ENCODE data around the gene TLL2. TPM values are rescaled to one million over a fixed set of nuclear protein-coding genes. Genes with fewer than 3 reads are reported as not detected.

The TLL2 gene
- total and polyA plus RNA-seq, 9 of the 15 experiments (the other 6 are each of a cell fraction or from before 2014, with no cell fraction given), result 0.09 TPM; not detected in 8

GRCh38 chr10:96418582-96418981 is 95.1 kb downstream of the TLL2 start:
- no peak overlapping the region for H3K4me2 ChIP-seq (ENCODE audit: insufficient read depth, low read length)
- no peak for ATAC-seq
- no peak overlapping the region for H3K9ac ChIP-seq (ENCODE audit: insufficient read depth in 1 of 2, low read depth in 2 of 2, low read length in 2 of 2)
- H3K4me1 ChIP-seq (replicated peaks in 1 of 2; ENCODE audit: control insufficient read depth in 2 of 2, insufficient read depth in 2 of 2, low read length in 2 of 2), result no peaks in the 10 kb centered on the region
- FAIRE-seq, result no peak
- peaks cover 2 to 26% of the 10 kb centered on the region in 2 experiments; a peak in 3 of 5 replicates for H3K27me3 ChIP-seq (ENCODE audit: control insufficient read depth in 2 of 2, insufficient read depth in 2 of 2, low read length in 2 of 2)
- no peaks in the 10 kb centered on the region for H4K20me1 ChIP-seq (replicated peaks; ENCODE audit: control insufficient read depth, insufficient read depth, low read length)
- in situ Hi-C loops (cut with MboI), result loop anchor here (5.0 kb wide), 1 partner anchor 39 kb away; no protein-coding TSS in a partner anchor
- H2AFZ ChIP-seq (ENCODE audit: low read depth, low read length), result no peak overlapping the region
- CTCF ChIA-PET (ENCODE audit: low intra/inter-chr PET ratio), result no interaction called here
- intact Hi-C loops (cut with micrococcal nuclease), result no loop called here
- H3K4me3 ChIP-seq, result no peak overlapping the region
- no peaks in the 10 kb centered on the region for H3K79me2 ChIP-seq (ENCODE audit: control insufficient read depth, insufficient read depth, low read length)
- no peaks in the 10 kb centered on the region for H3K9me3 ChIP-seq (replicated peaks; ENCODE audit: control insufficient read depth, insufficient read depth, low read depth, low read length)
- H3K36me3 ChIP-seq (ENCODE audit: control insufficient read depth, insufficient read depth, low read length), result no peaks in the 10 kb centered on the region
- H3K9me1 ChIP-seq (ENCODE audit: control insufficient read depth, insufficient read depth, low read length), result peaks cover 2% of the 10 kb centered on the region
- DNase-seq (ENCODE audit: extremely low read depth in 1 of 4, low spot score in 3 of 4), result no peak
- BruUV-seq (replicated peaks), result no TSS peak
- POLR2A ChIA-PET, result no interaction called here
- no peak overlapping the region for H3K27ac ChIP-seq (ENCODE audit: extremely low read depth, low read depth, low read length)
- TF ChIP-seq ZKSCAN1 (IDR thresholded peaks at IDR 0.05; ENCODE audit: low read depth, low read length) (no peak), ZFPM2 (CRISPR knock-in tag; IDR thresholded peaks at IDR 0.05) (no peak), CREB3 (tag; conservative IDR thresholded peaks at IDR 0.05; ENCODE audit: low read depth) (no peak), THRAP3 (IDR thresholded peaks at IDR 0.05; ENCODE audit: borderline replicate concordance) (no peak), USF2 (CRISPR knock-in tag; IDR thresholded peaks at IDR 0.05) (no peak), RNF2 (IDR thresholded peaks at IDR 0.05) (no peak), AFF1 (IDR thresholded peaks at IDR 0.05; ENCODE audit: low read depth in 1 of 2, partially characterized antibody in 2 of 2) (no peak), CLOCK (CRISPR knock-in tag; IDR thresholded peaks at IDR 0.05; ENCODE audit: borderline replicate concordance) (no peak), TCF7 (IDR thresholded peaks at IDR 0.05; ENCODE audit: borderline replicate concordance) (no peak), ZFX (CRISPR knock-in tag; IDR thresholded peaks at IDR 0.05) (no peak), SLC30A9 (CRISPR knock-in tag; IDR thresholded peaks at IDR 0.05) (no peak), ZNF3 (CRISPR knock-in tag; IDR thresholded peaks at IDR 0.05) (no peak), HLTF (IDR thresholded peaks at IDR 0.05) (no peak)

Data from K562 (cell line).